Pulmonary artery endothelial cell (primary cell): ENCODE measurements around the gene IQCE. TPM values are rescaled to one million over a fixed set of nuclear protein-coding genes. Genes with fewer than 3 reads are reported as not detected.
"Not testable (repeated sequence)": the region's sequence is repeated elsewhere in the genome, so short reads cannot be mapped to it uniquely, and the experiment has no call there.

Experiments used
- DNase-seq: peaks from one replicate; pipeline ENCODE4 v3.0.0-alpha.2; 2011; ENCODE audit warnings: low read depth, low spot score
- total RNA-seq: library from RNA; depleted of rRNA; stranded (reverse); fragments of >200 nt; gene quantifications from 2 replicates; pipeline ENCODE4 v1.2.3, GENCODE V29; 2014

The IQCE gene
- total RNA-seq, 1 donor from 2014 or later: 7.1 TPM

DNA sequence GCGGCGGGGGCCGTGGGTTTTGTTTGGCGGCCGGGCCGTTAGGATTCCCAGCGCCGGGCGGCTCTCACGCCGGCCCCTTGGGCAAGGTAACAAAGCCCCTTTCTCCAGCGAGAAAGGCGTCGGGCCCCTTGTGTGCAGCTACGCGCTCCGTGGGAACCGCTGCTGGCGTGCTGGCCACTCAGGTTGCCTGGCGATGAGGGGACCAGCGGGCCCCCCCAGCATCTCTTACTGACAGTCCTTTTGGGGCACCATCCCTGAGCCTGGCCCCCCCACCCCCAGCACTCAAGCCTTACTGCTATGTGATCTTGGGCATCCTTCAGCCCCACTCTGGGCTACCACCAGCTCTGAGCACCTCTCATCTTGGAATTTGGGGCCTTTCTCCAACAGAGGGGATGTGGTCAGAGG lies 37.4 kb upstream of the IQCE start:
- no peak for DNase-seq

DNA sequence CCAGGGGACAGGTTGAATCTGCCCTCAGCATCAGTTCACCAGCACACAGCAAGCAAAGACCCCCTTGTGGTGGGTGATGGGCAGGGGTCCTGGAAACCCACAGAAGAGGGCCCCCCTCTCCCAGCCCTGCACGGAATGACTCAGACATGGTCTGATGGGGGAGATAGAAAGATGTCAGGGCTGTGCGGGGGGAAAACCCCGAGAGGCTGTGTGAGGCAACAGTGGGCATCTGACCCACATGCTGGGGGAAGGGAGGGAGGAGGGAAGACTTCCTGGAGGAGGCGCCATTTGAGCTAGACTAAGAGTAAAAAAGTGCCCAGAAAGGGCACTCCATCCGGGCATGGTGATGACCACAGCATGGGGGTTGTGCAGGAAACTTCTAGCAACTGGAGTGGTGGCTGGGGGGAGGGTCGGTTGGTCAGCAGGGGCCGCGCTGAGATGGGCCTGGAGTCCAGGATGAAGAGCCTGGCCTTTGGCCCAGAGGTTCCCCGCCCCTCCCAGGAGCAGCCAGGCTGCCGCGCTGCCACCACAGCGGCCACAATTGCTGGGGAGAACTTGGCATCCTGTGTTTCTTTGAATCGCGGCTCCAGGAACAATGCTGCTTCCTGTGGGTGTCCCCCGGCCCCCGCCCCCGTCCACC lies 36.7 kb upstream of the IQCE start:
- no peak for DNase-seq

GRCh38 chr7:2522780-2523433 lies 35.9 kb upstream of the IQCE start:
- DNase-seq: no peak

DNA sequence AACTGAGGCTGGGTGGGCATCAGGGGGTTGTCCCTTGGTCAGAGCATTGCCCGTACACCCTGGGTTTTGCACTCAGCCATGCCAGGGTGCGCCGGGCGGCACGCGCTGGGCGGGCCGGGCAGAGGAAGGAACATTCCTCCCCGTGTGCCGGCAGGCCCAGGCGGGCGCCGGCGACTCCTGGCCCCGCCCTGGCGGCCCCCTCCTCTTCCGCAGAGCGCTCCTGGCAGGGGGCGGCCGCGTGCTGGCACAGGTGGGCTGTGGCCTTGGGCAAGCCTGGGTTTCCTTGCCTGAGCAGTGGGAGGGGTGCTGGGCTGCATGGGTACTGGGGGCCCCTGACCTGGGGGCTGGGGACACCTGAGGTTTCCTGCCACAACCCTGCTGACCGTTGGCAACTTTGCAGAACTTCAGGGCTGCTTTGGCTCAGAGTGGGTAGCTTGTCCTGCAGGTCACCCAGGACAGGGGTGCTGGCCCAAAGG lies 35.3 kb upstream of the IQCE start:
- no peak for DNase-seq

DNA sequence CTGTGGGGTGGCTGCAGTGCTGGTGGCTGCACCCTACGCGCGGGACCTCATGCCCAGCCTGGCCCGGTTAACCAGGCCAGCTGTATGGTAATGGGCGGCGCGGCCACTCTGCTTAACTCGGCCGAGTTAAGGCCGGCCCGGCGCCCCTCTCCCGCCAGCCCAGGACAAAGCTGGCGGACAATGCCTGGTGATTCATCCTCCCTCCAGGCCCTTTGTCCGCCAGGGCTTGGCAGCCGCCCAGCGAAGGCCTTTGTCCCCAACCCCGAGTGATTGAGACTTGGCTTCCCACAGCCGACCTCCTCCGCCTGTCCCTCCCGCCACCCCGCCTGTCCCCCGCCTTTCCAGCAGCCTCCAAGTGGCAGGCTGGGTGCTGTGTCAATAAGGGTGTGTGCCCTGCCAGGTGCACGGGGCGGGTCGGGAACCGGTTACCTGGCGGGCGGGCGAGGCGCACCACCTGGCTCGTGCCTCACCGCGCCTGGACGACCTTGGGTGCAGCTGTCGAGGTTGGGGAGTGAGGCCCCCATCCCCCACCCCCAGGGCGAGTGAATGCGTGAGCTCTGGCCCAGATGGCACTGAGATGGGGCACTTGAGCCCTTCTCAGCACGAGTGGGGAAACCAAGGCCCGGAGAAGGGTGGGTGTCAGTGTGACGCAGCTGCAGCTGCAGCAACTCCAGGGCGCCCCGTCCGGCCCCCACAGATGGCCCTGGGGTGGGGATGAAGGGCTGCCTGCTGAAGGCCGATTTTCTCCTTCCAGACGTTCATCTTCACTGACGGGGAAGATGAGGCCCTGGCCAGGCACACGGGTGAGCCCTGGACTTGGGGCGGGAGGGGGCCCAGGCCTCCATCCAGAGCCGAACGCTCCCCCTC lies 34.6 kb upstream of the IQCE start:
- peak; percentile 48 for DNase-seq

DNA sequence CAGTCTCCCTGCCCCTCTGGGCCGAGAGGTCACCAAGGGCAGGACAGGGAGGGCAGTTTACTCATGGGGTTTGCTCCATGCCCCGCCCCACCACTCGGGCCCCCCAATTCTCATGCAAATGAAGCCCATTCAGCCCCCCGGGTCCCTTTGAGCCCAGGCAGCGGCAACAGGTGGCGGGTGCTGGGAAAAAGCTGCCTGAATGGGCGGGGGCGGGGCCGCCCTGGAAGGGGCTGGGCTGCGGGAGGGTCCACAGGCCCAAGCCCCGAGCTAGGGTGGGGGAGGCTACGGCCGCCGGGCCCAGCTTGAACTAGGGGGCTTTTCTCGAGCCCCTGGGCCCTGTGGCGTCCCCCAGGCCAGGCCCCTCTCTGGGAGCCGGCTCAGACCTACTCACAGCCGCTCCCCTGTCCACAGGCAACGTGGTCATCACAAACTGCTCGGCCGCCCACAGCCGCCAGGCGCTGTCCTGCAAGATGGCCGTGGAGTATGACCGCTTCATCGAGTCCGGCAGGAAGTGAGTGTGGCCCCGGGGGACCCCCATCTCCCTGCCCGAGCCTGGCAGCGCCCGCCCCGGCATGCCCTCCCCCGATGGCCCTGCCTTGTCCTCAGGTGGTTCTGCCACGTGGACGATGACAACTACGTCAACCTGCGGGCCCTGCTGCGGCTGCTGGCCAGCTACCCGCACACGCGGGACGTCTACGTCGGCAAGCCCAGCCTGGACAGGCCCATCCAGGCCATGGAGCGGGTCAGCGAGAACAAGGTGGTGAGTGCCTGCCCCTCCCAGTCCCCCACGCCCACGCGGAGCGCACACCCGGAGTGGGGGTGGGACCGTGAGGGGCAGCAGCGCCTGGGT lies 33.7 kb upstream of the IQCE start:
- DNase-seq: no peak

GRCh38 chr7:2525658-2526630 lies 32.8 kb upstream of the IQCE start:
- no peak for DNase-seq

DNA sequence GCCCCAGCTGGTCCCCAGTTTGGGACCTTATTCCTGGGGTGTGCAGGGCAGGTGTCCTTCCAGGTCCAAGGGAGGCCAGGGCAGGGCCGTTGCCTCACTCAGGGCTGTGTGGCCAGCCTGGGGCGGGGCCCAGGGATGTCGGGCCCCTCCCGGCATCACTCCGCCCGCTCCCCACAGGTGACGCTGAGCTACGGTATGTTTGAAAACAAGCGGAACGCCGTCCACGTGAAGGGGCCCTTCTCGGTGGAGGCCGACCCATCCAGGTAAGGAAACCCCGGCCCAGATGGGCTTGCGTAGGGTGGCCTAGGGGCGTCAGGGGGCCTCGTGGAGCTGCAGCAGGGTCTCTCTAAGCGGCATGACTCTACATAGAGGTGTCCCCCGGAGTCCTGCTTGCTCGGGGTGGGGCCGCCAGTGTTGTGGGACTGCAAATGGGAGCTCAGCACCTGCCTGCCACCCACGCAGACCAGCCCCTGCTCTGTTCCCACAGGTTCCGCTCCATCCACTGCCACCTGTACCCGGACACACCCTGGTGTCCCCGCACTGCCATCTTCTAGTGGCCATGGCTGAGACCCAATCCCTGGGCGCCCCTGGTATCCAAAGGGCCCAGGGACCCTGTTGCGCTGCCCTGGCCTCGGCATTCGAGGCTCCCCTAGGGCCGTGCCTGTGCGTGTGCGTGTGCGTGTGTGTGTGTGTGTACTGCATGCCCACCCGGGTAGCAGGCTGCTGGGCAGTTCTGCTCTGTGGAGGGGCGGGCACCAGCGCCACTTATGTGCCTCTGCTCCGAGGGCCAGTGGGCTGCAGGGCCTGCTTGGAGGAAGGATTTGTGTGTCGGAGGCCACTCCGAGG lies 31.9 kb upstream of the IQCE start:
- no peak for DNase-seq

- no peak for DNase-seq
Observed at GRCh38 chr7:2527505-2528467, 31.0 kb upstream of the IQCE start.

DNA sequence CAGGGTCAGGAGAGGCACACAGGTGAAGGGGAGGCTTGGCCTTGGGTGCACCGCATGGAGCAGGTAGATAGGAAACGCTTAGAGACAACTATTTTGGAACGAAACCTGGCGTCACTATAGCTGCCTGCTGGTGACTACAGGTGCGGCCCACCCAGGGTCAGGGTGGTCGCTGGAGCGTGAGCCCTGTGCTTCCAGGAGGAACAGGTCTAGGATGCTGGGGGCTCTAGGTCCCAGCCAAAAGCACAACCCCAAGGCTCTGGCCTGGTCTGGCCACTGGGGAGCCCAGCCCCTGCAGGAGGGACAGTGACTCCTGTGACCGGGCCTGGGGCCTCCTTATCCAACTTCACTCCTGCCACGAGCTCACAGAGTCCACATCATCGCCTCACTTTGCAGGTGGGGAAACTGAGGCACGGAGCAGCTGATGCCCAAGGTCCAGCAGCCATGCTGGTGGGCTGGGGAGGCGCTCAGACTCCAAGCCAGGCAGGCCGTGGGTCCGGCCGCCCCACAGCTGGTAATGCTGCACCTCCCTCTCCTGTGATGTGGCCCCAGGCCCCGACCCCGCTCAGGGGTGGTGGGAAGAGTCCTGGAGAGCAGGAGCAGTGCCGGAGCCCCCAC lies 30.2 kb upstream of the IQCE start:
- DNase-seq: no peak

DNA sequence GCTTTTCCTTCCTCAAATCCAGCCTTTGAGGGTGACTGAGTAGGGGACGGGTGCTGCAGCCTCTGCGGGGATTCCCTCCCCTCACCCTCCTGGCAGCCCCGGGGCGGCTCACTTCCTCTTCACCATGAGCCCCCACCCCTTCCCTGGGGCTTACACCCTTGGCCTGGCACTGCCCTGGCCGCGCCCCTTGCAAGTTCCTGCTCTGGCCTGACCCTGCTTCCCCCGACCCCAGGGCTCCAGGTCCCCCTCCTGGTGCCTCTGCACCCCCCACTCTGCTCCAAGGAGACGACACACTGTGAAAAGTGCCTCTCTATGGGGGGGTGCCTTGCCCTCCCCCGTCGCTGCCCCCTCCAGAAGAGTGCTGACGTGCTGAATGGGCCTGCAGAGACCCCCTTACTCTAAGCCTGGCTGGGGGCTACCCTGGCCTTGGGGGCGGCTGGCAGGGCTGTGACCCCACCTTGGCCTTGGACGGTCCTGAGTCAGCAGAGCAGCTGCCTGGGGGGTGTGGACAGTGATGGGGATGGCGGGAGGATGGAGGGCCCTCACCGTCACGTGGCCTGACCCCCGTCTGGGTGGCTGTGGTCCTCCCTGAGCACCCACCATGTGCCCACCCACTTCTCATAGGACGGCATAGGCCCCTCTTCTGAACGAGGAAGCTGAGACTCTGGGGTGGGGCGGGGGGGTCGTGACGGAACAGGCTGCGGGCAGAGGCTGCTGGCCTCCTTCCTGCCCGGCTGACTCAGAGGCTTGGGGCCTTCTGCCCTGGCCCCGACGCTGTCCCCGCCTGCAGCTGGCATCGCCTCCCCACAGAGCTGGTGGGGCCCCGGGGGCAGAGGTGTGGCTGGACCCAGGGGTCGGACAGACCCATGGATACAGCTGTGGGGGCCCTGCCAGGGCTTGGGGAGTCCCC lies 29.4 kb upstream of the IQCE start:
- no peak for DNase-seq

DNA sequence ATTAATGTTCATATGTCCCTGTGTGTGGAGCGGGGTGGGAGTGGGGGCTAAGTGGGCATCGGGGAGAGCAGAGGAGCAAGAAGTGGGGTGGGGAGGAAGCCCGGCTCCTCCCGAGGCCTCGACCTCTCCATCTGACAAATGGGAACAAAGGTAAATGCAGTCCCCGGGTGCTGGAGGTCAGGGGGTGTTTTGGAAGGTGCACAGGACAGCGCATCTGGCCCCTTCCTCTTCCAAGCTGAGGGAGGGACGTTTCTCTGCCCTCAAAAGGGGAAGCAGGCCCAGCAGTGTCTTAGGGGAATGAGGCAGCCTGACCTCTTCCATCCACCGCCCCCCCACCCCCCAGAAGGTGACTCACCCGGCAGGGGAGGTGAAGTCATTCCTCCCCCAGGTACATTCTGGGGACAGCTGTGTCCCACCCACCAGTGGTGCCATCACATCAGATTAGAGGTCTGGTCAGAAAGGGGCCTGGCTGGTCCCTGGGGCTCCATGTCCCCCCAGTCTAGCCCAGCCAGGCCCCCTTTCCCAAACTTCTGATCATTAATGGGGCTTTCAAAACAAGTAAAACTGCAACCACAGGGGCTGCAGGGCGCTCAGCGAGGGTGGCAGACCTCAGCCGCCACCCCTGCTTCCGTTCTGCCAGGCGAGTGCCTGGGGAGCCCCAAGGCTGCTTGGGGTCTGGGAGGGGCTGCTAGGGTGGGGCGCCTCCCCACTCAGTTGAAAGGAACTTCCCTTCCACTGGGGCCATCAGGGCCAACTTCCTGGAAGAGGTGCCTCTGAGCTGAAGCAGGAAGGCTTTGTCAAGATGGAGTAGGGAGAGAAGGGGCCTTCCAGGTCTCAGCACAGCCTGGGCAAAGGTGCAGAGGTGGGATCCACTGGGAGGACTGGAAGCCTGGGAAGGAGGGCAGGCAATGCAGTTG lies 28.4 kb upstream of the IQCE start:
- no peak for DNase-seq

DNA sequence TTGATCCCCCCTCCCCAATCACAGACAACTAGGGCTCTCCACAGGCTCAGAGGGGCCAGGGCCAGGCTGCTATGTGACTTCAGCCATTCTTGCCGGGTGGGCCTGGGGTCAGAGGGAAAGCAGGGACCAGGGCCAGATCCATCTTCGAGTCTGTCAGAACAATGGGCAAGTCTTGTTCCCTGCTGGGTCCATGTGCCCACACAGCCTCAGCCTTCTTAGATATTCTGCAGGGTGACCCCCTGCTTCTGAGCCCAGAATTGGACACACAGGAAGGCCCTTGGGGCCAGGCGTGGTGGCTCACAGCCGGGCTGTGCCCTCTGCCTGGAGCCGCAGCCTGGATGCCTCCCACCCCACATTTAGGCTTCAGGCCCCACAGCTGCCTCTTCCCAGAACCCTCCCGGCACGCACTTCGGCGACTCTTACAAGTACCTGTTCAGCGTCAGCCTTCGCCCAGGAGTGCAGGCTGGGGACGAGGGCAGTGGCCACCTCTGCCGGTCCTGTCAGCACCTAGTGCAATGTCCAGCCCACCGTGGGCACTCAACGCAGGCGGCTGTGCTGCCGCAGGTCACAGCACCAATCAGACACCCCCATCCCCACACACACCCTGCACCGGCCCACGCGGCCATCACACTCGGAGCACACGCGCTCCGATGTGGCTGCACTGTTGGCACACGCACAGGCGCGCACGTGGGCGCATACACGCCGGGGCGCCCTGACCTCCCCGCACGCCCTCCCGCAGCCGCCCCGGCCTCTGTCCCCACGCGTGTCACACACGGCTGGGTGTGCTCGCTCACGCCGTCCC lies 27.6 kb upstream of the IQCE start:
- not testable (repeated sequence) for DNase-seq

GRCh38 chr7:2531796-2532110 lies 27.0 kb upstream of the IQCE start:
- DNase-seq: not testable (repeated sequence)
